K562 (cell line): Measurements from ENCODE around the gene OSBPL3. TPM values are rescaled to one million over a fixed set of nuclear protein-coding genes. Genes with fewer than 3 reads are reported as not detected.
A peak's percentile ranks its signal among the peaks of the same experiment; 100 is the strongest.

Experiments used
- CEBPG ChIP-seq, 3 experiments: fragments of 200-800 bp in 1 of 3; sonication (Bioruptor generic) in 1 of 3; sonication (generic) in 1 of 3; formaldehyde crosslinking in 1 of 3; IDR thresholded peaks in 2 of 3; conservative IDR thresholded peaks in 1 of 3; 2 replicates each; pipeline versions ENCODE4 v1.6.1 to v1.8.0; 2016 to 2022; ENCODE audit warnings: missing compliant biosample characterization in 2 of 3, missing genetic modification characterization in 2 of 3, mild to moderate bottlenecking in 1 of 3, missing genetic modification reagents in 1 of 3
- EP300 ChIP-seq: IDR thresholded peaks from 2 replicates; pipeline ENCODE4 v1.6.1; 2012; ENCODE audit warnings: low read length, improper control_type of control experiment
- ILK ChIP-seq: fragments of 450-650 bp; IDR thresholded peaks from 2 replicates; pipeline ENCODE4 v1.6.1; 2016; ENCODE audit warnings: missing genetic modification characterization, low read depth, mild to moderate bottlenecking, missing compliant biosample characterization, moderate library complexity, borderline replicate concordance
- MCM7 ChIP-seq, 2 experiments: fragments of 450-650 bp; IDR thresholded peaks; 2 replicates each; pipeline ENCODE4 v1.6.1; 2016 to 2018
- SP1 ChIP-seq: sonication (generic); formaldehyde crosslinking; IDR thresholded peaks from 2 replicates; pipeline ENCODE4 v1.8.1; 2022; ENCODE audit warnings: mild to moderate bottlenecking, missing genetic modification reagents
- TAL1 ChIP-seq: fragments of 450-650 bp; IDR thresholded peaks from 2 replicates; pipeline ENCODE4 v1.6.1; 2016; ENCODE audit warnings: mild to moderate bottlenecking
- TCF3 ChIP-seq: sonication (generic); formaldehyde crosslinking; IDR thresholded peaks from 2 replicates; pipeline ENCODE4 v1.4.0; 2020; ENCODE audit warnings: mild to moderate bottlenecking, missing genetic modification reagents
- TSC22D4 ChIP-seq: fragments of 450-650 bp; IDR thresholded peaks from 2 replicates; pipeline ENCODE4 v1.6.1; 2016; ENCODE audit warnings: missing genetic modification characterization, missing biosample characterization, control low read depth
- ZBTB9 ChIP-seq: fragments of 450-650 bp; formaldehyde crosslinking; IDR thresholded peaks from 2 replicates; pipeline ENCODE4 v1.4.0; 2020; ENCODE audit warnings: mild to moderate bottlenecking, moderate library complexity
- ZNF280A ChIP-seq: fragments of 450-650 bp; IDR thresholded peaks from 2 replicates; pipeline ENCODE4 v1.6.1; 2018; ENCODE audit warnings: mild to moderate bottlenecking, low read depth; ENCODE audit not compliant: partially characterized antibody
- ZNF431 ChIP-seq: sonication (generic); formaldehyde crosslinking; IDR thresholded peaks from 2 replicates; pipeline ENCODE4 v1.8.0; 2022; ENCODE audit warnings: mild to moderate bottlenecking, missing genetic modification reagents
- polyA plus RNA-seq, 8 experiments: library from polyadenylated mRNA; depleted of rRNA in 4 of 8; stranded (reverse) in 5 of 8; unstranded in 3 of 8; fragments of >200 nt; fragmentation: Nextera tagmentation in 2 of 8; fragmentation: Illumina TruSeq in 1 of 8; extraction: Ambion mirVana in 2 of 8; extraction: Trizol in 1 of 8; gene quantifications; 2 replicates each; pipeline versions ENCODE4 v1.2.1 to v1.2.3, GENCODE V29; 2011 to 2014; ENCODE audit warnings: inconsistent platforms in 1 of 8, missing spikeins in 1 of 8
- total RNA-seq, 7 experiments: library from RNA; depleted of rRNA in 6 of 7; stranded (reverse); fragments of >200 nt in 6 of 7; fragmentation: Illumina TruSeq in 2 of 7; extraction: Trizol in 2 of 7; gene quantifications; 2 replicates each; pipeline versions ENCODE4 v1.2.1 to v1.2.3, GENCODE V29; 2011 to 2021; ENCODE audit warnings: low replicate concordance in 1 of 7
- TF ChIP-seq, protein P1 (sequence below): fragments of 250-450 bp; sonication (Bioruptor Pico); IDR thresholded peaks from 2 replicates; pipeline ENCODE4 v1.4.0; 2020
- TF ChIP-seq, protein P2 (sequence below), 2 experiments: fragments of 450-650 bp; IDR thresholded peaks; 2 replicates each; pipeline ENCODE4 v1.6.1; 2018; ENCODE audit warnings: mild to moderate bottlenecking in 2 of 2, low read depth in 1 of 2; ENCODE audit not compliant: partially characterized antibody in 2 of 2

OSBPL3 gene
- total and polyA plus RNA-seq, 9 of the 15 experiments (the other 6 are each of a cell fraction or from before 2014, with no cell fraction given): 4.8 to 37.2 (median 26.5) TPM

GRCh38 chr7:24778543-24779282 is 201.3 kb downstream of the OSBPL3 start (continued):
- TF ChIP-seq, protein P1, sequence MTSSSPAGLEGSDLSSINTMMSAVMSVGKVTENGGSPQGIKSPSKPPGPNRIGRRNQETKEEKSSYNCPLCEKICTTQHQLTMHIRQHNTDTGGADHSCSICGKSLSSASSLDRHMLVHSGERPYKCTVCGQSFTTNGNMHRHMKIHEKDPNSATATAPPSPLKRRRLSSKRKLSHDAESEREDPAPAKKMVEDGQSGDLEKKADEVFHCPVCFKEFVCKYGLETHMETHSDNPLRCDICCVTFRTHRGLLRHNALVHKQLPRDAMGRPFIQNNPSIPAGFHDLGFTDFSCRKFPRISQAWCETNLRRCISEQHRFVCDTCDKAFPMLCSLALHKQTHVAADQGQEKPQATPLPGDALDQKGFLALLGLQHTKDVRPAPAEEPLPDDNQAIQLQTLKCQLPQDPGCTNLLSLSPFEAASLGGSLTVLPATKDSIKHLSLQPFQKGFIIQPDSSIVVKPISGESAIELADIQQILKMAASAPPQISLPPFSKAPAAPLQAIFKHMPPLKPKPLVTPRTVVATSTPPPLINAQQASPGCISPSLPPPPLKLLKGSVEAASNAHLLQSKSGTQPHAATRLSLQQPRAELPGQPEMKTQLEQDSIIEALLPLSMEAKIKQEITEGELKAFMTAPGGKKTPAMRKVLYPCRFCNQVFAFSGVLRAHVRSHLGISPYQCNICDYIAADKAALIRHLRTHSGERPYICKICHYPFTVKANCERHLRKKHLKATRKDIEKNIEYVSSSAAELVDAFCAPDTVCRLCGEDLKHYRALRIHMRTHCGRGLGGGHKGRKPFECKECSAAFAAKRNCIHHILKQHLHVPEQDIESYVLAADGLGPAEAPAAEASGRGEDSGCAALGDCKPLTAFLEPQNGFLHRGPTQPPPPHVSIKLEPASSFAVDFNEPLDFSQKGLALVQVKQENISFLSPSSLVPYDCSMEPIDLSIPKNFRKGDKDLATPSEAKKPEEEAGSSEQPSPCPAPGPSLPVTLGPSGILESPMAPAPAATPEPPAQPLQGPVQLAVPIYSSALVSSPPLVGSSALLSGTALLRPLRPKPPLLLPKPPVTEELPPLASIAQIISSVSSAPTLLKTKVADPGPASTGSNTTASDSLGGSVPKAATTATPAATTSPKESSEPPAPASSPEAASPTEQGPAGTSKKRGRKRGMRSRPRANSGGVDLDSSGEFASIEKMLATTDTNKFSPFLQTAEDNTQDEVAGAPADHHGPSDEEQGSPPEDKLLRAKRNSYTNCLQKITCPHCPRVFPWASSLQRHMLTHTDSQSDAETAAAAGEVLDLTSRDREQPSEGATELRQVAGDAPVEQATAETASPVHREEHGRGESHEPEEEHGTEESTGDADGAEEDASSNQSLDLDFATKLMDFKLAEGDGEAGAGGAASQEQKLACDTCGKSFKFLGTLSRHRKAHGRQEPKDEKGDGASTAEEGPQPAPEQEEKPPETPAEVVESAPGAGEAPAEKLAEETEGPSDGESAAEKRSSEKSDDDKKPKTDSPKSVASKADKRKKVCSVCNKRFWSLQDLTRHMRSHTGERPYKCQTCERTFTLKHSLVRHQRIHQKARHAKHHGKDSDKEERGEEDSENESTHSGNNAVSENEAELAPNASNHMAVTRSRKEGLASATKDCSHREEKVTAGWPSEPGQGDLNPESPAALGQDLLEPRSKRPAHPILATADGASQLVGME (CRISPR knock-in tag): peak; percentile 89
- TF ChIP-seq ILK: no peak
- no peak for TF ChIP-seq ZNF431 (CRISPR knock-in tag)
- TF ChIP-seq SP1: no peak; the same call in 1 of the 2 replicates
- no peak for TF ChIP-seq MCM7 (IDR thresholded peaks at IDR 0.05)
- peak; percentile 99 for TF ChIP-seq CEBPG (CRISPR knock-in tag; IDR thresholded peaks at IDR 0.05)
- TF ChIP-seq CEBPG (tag; conservative IDR thresholded peaks at IDR 0.05 in 1 of 2, IDR thresholded peaks at IDR 0.05 in 1 of 2): peak; percentile 83 to 97
- peak; percentile 89 for TF ChIP-seq ZBTB9 (CRISPR knock-in tag)
- TF ChIP-seq TCF3: 0 out of 2 replicates have a peak, but pooled peaks have one; percentile 28
- TF ChIP-seq TAL1: no peak
- TF ChIP-seq, protein P2, sequence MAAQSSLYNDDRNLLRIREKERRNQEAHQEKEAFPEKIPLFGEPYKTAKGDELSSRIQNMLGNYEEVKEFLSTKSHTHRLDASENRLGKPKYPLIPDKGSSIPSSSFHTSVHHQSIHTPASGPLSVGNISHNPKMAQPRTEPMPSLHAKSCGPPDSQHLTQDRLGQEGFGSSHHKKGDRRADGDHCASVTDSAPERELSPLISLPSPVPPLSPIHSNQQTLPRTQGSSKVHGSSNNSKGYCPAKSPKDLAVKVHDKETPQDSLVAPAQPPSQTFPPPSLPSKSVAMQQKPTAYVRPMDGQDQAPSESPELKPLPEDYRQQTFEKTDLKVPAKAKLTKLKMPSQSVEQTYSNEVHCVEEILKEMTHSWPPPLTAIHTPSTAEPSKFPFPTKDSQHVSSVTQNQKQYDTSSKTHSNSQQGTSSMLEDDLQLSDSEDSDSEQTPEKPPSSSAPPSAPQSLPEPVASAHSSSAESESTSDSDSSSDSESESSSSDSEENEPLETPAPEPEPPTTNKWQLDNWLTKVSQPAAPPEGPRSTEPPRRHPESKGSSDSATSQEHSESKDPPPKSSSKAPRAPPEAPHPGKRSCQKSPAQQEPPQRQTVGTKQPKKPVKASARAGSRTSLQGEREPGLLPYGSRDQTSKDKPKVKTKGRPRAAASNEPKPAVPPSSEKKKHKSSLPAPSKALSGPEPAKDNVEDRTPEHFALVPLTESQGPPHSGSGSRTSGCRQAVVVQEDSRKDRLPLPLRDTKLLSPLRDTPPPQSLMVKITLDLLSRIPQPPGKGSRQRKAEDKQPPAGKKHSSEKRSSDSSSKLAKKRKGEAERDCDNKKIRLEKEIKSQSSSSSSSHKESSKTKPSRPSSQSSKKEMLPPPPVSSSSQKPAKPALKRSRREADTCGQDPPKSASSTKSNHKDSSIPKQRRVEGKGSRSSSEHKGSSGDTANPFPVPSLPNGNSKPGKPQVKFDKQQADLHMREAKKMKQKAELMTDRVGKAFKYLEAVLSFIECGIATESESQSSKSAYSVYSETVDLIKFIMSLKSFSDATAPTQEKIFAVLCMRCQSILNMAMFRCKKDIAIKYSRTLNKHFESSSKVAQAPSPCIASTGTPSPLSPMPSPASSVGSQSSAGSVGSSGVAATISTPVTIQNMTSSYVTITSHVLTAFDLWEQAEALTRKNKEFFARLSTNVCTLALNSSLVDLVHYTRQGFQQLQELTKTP (IDR thresholded peaks at IDR 0.05; ENCODE audit: low read depth in 1 of 2, partially characterized antibody in 2 of 2): peak; percentile 63 to 70
- TF ChIP-seq TSC22D4 (tag): no peak
- peak; percentile 92 for TF ChIP-seq EP300
- TF ChIP-seq ZNF280A: no peak
